ENCODE data around the gene GTF2H1.
"Not testable (repeated sequence)": the region's sequence is repeated elsewhere in the genome, so short reads cannot be mapped to it uniquely, and the experiment has no call there.

Gene GTF2H1

DNA sequence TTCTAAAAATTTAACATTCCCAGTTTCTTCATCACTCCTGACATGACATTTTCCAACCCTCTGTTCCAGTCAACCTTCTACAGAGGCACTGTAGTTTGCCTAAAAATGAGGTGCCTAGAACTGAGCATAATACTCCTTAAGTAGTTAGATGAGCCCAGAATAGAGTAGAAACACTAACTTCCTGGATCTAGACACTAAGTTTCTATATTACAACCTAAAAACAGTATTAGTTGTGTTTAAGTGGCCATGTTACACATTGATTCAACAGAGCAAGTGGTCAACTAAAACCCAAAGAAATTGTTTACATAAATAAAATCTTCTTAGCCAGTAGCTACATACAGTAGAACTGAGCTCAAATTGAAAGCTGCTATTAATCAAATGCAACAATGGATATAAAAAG is 1.8 kb upstream of the GTF2H1 start:
- no peaks in the 10 kb centered on the region for H3K27me3 ChIP-seq (ENCODE audit: insufficient read depth, low read length)
- peaks cover 79% of the 10 kb centered on the region for H3K79me2 ChIP-seq (ENCODE audit: insufficient read depth, low read length)

DNA sequence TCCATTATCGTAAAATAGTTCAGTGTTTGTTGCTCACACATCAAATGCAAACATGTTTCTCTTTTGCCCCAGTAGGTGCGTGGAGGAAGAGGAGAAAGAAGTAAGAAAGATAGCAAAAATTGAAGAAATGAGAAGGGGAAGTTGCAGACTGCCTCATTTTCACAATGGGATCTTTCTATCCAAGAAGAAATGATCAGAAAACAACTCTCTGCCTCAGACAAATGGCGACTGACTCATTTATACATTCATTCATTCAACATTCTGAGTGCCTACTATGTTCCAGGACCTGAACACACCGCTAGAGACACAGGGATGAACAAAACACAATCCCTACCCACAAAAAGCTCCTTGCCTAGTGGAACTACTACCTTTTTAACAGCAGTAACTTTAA is 794 bp upstream of the GTF2H1 start:
- Histone ChIP-seq H3K9me3 (ENCODE audit: low read length) (no peaks in the 10 kb centered on the region), H3K4me2 (ENCODE audit: low read length) (peak overlapping the region; percentile 97), H3K4me3 (ENCODE audit: low read depth, low read length, poor library complexity, severe bottlenecking) (peak overlapping the region; percentile 93), H3K9ac (ENCODE audit: low read length) (peak overlapping the region; percentile 97), H3F3A (ENCODE audit: insufficient read depth, low read length) (no peaks in the 10 kb centered on the region), H3K36me3 (ENCODE audit: insufficient read depth, low read length) (peaks cover 22% of the 10 kb centered on the region), H2AFZ (ENCODE audit: low read length) (peak overlapping the region; percentile 33; the same call in 1 of the 2 replicates), H3K9me2 (ENCODE audit: low read depth, low read length) (no peaks in the 10 kb centered on the region), H3K27ac (ENCODE audit: low read depth, low read length, poor library complexity, severe bottlenecking) (peak overlapping the region; percentile 89), H3K79me2 (ENCODE audit: insufficient read depth, low read length) (peaks cover 83% of the 10 kb centered on the region), H3K4me1 (ENCODE audit: insufficient read depth, low read length, severe bottlenecking) (peaks cover 55% of the 10 kb centered on the region), H4K20me1 (ENCODE audit: insufficient read depth, low read length) (no peaks in the 10 kb centered on the region), H3K27me3 (ENCODE audit: insufficient read depth, low read length) (no peaks in the 10 kb centered on the region)
- no peak for TF ChIP-seq EZH2 (IDR thresholded peaks at IDR 0.05; ENCODE audit: borderline replicate concordance, low read length)
- TF ChIP-seq, protein P1, sequence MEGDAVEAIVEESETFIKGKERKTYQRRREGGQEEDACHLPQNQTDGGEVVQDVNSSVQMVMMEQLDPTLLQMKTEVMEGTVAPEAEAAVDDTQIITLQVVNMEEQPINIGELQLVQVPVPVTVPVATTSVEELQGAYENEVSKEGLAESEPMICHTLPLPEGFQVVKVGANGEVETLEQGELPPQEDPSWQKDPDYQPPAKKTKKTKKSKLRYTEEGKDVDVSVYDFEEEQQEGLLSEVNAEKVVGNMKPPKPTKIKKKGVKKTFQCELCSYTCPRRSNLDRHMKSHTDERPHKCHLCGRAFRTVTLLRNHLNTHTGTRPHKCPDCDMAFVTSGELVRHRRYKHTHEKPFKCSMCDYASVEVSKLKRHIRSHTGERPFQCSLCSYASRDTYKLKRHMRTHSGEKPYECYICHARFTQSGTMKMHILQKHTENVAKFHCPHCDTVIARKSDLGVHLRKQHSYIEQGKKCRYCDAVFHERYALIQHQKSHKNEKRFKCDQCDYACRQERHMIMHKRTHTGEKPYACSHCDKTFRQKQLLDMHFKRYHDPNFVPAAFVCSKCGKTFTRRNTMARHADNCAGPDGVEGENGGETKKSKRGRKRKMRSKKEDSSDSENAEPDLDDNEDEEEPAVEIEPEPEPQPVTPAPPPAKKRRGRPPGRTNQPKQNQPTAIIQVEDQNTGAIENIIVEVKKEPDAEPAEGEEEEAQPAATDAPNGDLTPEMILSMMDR (IDR thresholded peaks at IDR 0.05; ENCODE audit: low read length) = no peak

More for the DNA sequence above, 1.8 kb upstream of the GTF2H1 start:
- Histone ChIP-seq H3K4me3 (ENCODE audit: low read depth, low read length, poor library complexity, severe bottlenecking) (peak overlapping the region; percentile 93), H3F3A (ENCODE audit: insufficient read depth, low read length) (no peaks in the 10 kb centered on the region), H3K9me2 (ENCODE audit: low read depth, low read length) (no peaks in the 10 kb centered on the region), H2AFZ (ENCODE audit: low read length) (no peak overlapping the region), H3K4me1 (ENCODE audit: insufficient read depth, low read length, severe bottlenecking) (peaks cover 55% of the 10 kb centered on the region), H3K27ac (ENCODE audit: low read depth, low read length, poor library complexity, severe bottlenecking) (no peak overlapping the region), H3K9me3 (ENCODE audit: low read length) (no peaks in the 10 kb centered on the region), H3K4me2 (ENCODE audit: low read length) (peak overlapping the region; percentile 97), H3K36me3 (ENCODE audit: insufficient read depth, low read length) (peaks cover 22% of the 10 kb centered on the region), H4K20me1 (ENCODE audit: insufficient read depth, low read length) (no peaks in the 10 kb centered on the region), H3K9ac (ENCODE audit: low read length) (peak overlapping the region; percentile 97)
- TF ChIP-seq, protein P1 (IDR thresholded peaks at IDR 0.05; ENCODE audit: low read length) = no peak
- TF ChIP-seq EZH2 (IDR thresholded peaks at IDR 0.05; ENCODE audit: borderline replicate concordance, low read length) = no peak

DNA sequence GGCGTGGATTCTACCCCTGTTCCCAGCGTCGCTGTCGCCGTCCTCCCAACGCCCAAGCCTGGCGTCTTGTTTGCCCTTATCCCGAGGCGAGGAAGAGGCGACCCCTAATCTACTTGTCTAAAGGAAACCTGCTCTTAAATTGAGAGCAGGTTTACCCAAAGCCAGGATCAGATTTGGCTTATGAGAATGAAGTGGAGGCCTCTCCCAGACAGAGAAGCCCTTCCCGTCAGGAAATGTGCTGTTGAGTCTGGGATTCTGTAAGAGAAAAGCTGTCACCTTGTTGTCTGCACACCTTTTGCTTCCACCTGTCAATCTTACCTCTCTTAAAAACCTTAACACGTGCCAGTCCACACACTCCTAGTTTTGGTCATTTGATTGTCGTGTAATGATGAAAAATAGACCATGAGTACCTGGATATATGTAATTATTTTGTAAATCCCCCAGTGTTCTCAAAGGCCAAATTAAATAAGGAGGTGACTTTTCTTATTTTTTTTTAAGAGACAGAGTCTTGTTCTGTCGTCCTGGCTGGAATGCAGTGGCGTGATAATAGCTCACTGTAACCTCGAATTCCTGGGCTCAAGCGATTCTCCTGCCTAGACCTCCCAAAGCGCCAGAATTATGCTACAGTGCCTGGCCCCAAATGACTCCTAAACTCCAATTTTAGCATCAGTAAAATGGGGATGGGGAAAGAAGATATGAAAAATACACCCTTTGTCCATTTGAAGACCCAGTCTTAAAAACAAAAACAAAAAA is 627 bp downstream of the GTF2H1 start:
- Histone ChIP-seq H3K27me3 (ENCODE audit: insufficient read depth, low read length) (no peaks in the 10 kb centered on the region), H3K4me2 (ENCODE audit: low read length) (peak overlapping the region; percentile 97), H2AFZ (ENCODE audit: low read length) (no peak overlapping the region), H3K36me3 (ENCODE audit: insufficient read depth, low read length) (peaks cover 31% of the 10 kb centered on the region), H3K4me1 (ENCODE audit: insufficient read depth, low read length, severe bottlenecking) (peaks cover 55% of the 10 kb centered on the region), H3K79me2 (ENCODE audit: insufficient read depth, low read length) (peaks cover 87% of the 10 kb centered on the region), H3K9me2 (ENCODE audit: low read depth, low read length) (no peaks in the 10 kb centered on the region), H3K27ac (ENCODE audit: low read depth, low read length, poor library complexity, severe bottlenecking) (no peak overlapping the region), H3K4me3 (ENCODE audit: low read depth, low read length, poor library complexity, severe bottlenecking) (peak overlapping the region; percentile 93), H3K9me3 (ENCODE audit: low read length) (no peaks in the 10 kb centered on the region), H4K20me1 (ENCODE audit: insufficient read depth, low read length) (no peaks in the 10 kb centered on the region), H3K9ac (ENCODE audit: low read length) (peak overlapping the region; percentile 97), H3F3A (ENCODE audit: insufficient read depth, low read length) (no peaks in the 10 kb centered on the region)
- TF ChIP-seq, protein P1 (IDR thresholded peaks at IDR 0.05; ENCODE audit: low read length) = no peak
- no peak for TF ChIP-seq EZH2 (IDR thresholded peaks at IDR 0.05; ENCODE audit: borderline replicate concordance, low read length)

DNA sequence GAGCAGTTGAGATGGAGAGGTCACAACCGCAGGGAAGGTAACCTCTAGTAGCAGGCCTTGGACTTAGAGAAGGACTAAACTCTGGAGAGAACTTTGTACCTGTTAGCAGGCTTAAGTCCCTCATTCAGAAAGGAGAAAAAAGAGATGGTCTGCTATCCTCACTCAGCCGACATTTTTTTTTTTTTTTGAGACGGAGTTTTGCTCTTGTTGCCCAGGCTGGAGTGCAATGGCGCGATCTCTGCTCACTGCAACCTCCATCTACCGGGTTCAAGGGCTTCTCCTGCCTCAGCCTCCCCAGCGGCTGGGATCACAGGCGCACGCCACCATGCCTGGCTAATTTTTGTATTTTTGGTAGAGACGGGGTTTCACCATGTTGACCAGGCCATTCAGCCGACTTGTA is 1.5 kb downstream of the GTF2H1 start:
- not testable (repeated sequence) for H3K9me2 ChIP-seq (ENCODE audit: low read depth, low read length); H4K20me1 ChIP-seq (ENCODE audit: insufficient read depth, low read length); H2AFZ ChIP-seq (ENCODE audit: low read length); H3K27me3 ChIP-seq (ENCODE audit: insufficient read depth, low read length); H3K27ac ChIP-seq (ENCODE audit: low read depth, low read length, poor library complexity, severe bottlenecking); H3K9me3 ChIP-seq (ENCODE audit: low read length); H3F3A ChIP-seq (ENCODE audit: insufficient read depth, low read length)
- Histone ChIP-seq H3K79me2 (ENCODE audit: insufficient read depth, low read length) (peaks cover 78% of the 10 kb centered on the region), H3K9ac (ENCODE audit: low read length) (peak overlapping the region; percentile 97), H3K4me2 (ENCODE audit: low read length) (peak overlapping the region; percentile 97), H3K4me1 (ENCODE audit: insufficient read depth, low read length, severe bottlenecking) (peaks cover 51% of the 10 kb centered on the region), H3K36me3 (ENCODE audit: insufficient read depth, low read length) (peaks cover 36% of the 10 kb centered on the region), H3K4me3 (ENCODE audit: low read depth, low read length, poor library complexity, severe bottlenecking) (peak overlapping the region; percentile 93)
